Activated CD4-positive, alpha-beta T cell treated with anti-CD3 and anti-CD28 coated beads, Interleukin-2, Interleukin-6, amounts not matched to agents 100 ng/mL and 50 ng/mL, durations not matched to agents 16 hours and 8 hours (primary cell): ENCODE results near the gene PGLYRP3.
A peak's percentile ranks its signal among the peaks of the same experiment; 100 is the strongest.

Source experiments
- DNase-seq: peaks from one replicate; pipeline ENCODE4 v3.0.0-alpha.2; 2020

The PGLYRP3 gene

DNA sequence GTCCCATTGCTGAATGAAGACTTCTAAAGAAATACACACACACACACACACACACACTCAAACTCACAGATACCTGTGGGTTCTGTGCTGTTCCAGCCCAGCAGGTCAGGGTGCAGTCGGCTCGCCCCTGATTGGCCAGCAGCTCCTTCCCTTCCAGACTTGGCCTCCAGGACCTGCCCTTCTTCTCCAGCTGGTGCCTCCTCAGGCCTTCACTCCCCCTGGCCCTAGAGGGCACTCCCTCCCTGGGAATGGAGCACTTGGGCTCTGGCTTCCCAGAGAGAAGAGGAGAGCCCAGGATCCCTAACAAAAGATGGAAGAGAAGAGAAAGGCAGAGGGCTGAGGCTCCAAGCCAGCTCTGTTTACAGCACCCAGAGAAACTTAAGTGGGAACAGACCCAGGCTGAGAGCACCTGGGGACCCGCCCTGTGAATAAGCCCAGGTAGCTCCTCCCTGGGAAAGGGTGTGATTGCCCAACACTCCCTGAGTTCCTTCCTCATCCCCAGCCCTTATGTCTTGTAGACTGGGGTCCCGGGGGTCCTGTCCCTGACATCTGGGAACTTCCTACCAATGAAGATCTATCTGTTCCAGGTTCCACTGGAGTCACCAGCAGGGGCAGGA is at the start of gene PGLYRP3:
Gene PGLYRP3, minus strand, starts transcription at position 383 of the 617 bp plus-strand sequence. CDS start 2,287 bp downstream, outside the sequence.
- no peak for DNase-seq

DNA sequence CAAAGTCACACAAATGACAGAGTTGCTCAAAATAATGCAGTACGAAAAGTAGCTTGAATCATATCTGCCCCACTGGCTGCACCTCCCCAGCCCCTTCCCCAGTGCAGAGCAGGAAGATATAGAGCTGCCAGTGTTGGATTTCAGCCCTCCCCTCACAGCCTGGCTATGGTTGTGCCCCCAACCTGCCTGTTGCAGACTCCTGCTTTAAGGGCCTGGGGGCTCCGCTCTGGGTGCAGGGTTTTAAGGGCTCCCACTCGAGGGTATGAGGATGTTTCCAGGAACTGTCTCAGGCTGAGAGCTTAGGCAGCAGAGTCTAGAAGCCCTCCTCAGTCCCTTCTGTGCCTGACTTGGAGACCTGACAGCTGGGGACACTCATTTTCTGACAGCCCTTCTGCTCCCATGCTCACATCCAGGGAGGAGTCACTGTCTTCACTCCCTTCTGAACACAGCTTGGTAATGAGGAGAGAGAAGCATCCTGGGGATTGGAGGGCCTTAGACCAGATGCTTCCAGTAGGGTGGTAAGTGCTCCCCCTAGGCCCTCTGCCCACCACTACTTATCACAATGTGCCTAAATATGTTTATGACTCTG is 49.5 kb upstream of the PGLYRP3 start:
- no peak for DNase-seq

- no peak for DNase-seq
Observed at GRCh38 chr1:153361480-153362109, 48.8 kb upstream of the PGLYRP3 start.

DNA sequence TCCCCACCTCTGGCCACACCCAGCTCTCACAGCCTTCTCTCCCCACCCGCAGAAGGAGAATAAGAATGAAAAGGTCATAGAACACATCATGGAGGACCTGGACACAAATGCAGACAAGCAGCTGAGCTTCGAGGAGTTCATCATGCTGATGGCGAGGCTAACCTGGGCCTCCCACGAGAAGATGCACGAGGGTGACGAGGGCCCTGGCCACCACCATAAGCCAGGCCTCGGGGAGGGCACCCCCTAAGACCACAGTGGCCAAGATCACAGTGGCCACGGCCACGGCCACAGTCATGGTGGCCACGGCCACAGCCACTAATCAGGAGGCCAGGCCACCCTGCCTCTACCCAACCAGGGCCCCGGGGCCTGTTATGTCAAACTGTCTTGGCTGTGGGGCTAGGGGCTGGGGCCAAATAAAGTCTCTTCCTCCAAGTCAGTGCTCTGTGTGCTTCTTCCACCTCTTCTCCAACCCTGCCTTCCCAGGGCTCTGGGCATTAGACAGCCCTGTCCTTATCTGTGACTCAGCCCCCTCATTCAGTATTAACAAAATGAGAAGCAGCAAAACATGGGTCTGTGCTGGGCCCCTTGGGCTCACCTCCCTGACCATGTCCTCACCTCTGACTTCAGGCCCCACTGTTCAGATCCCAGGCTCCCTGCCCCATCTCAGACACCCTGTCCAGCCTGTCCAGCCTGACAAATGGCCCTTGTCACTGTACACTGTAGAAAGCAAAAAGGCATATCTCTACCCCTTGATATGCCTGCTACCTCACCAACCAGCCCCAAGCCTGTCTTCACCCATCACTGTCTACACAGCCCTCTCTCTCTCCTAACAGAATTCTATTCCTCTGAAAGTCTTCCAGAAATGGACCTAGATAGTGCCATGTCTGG is 48.1 kb upstream of the PGLYRP3 start:
- DNase-seq: no peak

DNA sequence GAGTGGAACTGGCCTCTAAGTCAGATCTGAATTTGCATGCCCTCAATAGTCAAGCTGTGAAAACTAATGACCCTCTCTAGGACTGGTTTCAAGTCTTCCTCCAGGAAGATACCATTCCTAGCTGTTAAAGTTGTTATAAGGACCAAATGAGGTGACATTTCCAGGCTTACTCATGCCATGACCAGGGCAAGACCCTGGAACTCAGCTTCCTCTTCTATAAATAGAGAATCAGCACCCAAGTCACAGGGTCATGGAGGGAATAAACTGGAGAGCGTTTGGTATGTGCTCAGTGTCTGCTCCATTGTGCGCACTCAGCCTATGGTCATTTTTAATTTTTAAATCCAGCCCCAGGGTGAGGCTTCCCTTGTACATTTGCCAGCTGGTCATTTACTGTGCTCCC is 47.4 kb upstream of the PGLYRP3 start:
- no peak for DNase-seq

- DNase-seq: no peak
Observed at GRCh38 chr1:153359241-153359640, 46.5 kb upstream of the PGLYRP3 start.

GRCh38 chr1:153358691-153358975 is 45.9 kb upstream of the PGLYRP3 start:
- DNase-seq: no peak

DNA sequence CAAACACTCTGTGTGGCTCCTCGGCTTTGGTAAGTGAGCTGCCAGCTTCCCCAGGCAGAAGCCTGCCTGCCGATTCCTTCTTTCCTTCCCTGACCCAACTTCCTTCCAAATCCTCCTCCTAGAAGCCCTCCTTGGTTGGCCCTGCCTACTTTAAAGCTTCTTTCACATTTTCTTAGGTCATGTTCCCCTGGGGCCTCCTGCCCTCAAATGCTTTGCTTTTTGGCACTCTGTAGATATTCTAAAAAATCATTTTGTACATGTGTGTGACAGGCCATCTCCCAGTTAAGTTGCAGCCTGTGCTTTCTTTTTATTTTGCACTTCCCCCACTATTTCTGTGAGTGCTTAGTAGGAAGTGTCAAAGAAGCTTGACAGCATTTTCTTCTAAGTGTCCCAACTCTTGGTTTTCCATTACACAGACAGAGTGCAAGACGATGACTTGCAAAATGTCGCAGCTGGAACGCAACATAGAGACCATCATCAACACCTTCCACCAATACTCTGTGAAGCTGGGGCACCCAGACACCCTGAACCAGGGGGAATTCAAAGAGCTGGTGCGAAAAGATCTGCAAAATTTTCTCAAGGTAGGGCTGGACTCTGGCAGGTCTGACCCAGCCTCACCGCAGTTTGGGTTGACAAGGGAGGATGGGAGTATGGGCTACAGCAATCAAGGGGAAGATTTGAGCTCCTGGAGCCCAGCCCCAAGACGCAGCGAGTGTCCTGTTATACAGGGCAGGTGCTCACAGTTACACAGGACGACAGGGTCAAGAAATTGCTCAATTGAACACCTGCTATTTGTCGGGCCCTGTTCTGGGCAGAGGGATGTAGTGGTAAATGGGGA is 45.3 kb upstream of the PGLYRP3 start, which contains the start of gene S100A9:
Gene S100A9, plus strand, starts transcription at position 2 of the 838 bp plus-strand sequence. Its CDS starts 430 bp downstream, at position 432.
- no peak for DNase-seq

DNA sequence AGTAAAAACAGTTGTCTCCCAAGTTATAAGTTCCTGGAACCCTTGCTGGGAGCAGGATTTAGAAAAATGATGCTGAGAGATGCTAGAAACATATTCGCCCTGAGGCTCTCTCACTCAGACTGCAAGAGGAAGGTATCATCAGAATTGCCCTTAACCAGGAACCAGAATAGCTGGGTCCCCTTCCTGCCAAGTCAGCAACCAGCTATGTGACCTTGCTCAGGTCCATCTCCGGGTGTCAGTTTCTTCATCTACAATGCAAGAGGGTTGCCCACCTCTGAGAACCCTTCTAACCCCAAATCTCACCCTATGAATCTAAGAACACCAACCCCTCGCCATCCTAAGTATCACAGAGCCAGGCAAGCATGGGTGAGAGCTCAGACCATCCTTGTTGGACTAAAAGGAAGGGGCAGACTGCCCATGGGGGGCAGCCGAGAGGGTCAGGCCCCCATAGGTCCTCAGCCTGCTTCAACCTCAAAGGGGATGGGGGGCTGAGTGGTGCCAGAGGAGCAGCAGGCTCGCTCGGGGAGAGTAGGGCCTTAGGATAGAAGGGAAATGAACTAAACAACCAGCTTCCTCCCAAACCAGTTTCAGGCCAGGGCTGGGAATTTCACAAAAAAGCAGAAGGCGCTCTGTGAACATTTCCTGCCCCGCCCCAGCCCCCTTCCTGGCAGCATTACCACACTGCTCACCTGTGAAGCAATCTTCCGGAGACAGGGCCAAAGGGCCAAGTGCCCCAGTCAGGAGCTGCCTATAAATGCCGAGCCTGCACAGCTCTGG is 44.5 kb upstream of the PGLYRP3 start:
- no peak for DNase-seq

GRCh38 chr1:153356392-153357075 is 43.8 kb upstream of the PGLYRP3 start:
- no peak for DNase-seq

- peak; percentile 67 for DNase-seq
Observed at GRCh38 chr1:153355445-153356071, 42.8 kb upstream of the PGLYRP3 start.

DNA sequence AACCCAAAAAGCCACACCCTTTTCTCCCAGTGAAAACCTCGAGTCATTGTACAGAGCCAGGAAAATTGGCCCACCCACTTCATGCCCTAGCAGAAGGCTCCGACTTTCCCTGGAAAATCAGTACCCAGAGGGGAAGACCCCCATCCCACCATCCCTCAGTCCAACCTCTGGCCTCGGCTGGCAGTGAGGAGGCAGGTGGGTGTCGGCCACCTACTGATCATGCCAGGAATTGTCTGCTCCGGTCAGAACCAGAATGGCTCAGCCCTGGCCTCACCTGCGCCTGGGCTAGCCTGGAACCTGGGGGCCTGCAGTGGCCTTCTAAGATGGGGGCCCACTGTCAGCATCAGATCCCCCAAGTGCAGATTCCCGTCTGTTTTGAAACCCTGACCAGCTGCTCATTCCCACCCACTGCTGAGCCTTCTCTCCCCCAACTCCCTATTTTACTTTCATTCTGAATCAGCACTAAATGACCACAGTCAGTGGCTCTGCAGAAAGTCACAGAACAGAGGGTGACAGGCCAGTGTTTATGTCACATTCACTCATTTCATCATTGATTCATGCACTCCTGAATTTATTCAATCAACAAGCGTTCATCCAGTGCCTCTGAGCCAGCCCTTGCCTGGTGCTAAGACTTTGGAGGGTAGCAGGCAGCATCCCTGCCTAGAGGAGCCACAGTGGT is 41.9 kb upstream of the PGLYRP3 start:
- DNase-seq: no peak

GRCh38 chr1:153353226-153353947 is 40.6 kb upstream of the PGLYRP3 start:
- no peak for DNase-seq

- DNase-seq: peak; percentile 74
Observed at GRCh38 chr1:153352523-153352922, 39.8 kb upstream of the PGLYRP3 start.

- no peak for DNase-seq
Observed at GRCh38 chr1:153350321-153350957, 37.7 kb upstream of the PGLYRP3 start.

- no peak for DNase-seq
Observed at GRCh38 chr1:153349363-153350320, 36.9 kb upstream of the PGLYRP3 start.
